ENCODE data around the gene SCPEP1.

- no peak for TF ChIP-seq CTCF (IDR thresholded peaks at IDR 0.05)
- TF ChIP-seq POLR2AphosphoS5 (IDR thresholded peaks at IDR 0.05) = no peak
- no peak for TF ChIP-seq POLR2A (IDR thresholded peaks at IDR 0.05)
Observed at GRCh38 chr17:56983366-56983765, 5.4 kb downstream of the SCPEP1 start.

All from transverse colon (tissue), 4 donors.